B cell (primary cell): ENCODE measurements around the gene PRPF31. TPM values are rescaled to one million over a fixed set of nuclear protein-coding genes. Genes with fewer than 3 reads are reported as not detected.
A peak's percentile ranks its signal among the peaks of the same experiment; 100 is the strongest.

Source experiments
- ATAC-seq: fragments of 200-7000 bp; cut with Tn5 transposase; one replicate; pipeline ENCODE4 v1.10.0; 2021; ENCODE audit warnings: low read depth, mild to moderate bottlenecking, moderate number of reproducible peaks, moderate library complexity
- CTCF ChIA-PET: fragments of 350-600 bp; sonication (Branson Sonifier 250); formaldehyde crosslinking; loops from one replicate; lab custom pipeline; 2021; ENCODE audit warnings: antibody characterized with exemption, inconsistent platforms; lab: Charles Lee
- POLR2A ChIA-PET: fragments of 350-600 bp; sonication (Branson Sonifier 250); formaldehyde crosslinking; loops from one replicate; lab custom pipeline; 2021; ENCODE audit warnings: antibody characterized with exemption; lab: Charles Lee
- DNase-seq: peaks from one replicate; pipeline ENCODE4 v3.0.0; 2013
- H2AFZ ChIP-seq: 2 replicates; pipeline ENCODE4 v1.6.1; 2012; ENCODE audit warnings: mild to moderate bottlenecking, low read depth, low read length; ENCODE audit not compliant: insufficient read depth, poor library complexity, severe bottlenecking
- H3K27ac ChIP-seq, 2 donors: 1 replicate in 1 of 2; 2 replicates in 1 of 2; pipeline ENCODE4 v1.5.1; 2012 to 2013; ENCODE audit warnings: low read length in 2 of 2, mild to moderate bottlenecking in 2 of 2, moderate library complexity in 1 of 2
- H3K27me3 ChIP-seq, 4 experiments: fragments of 200-600 bp in 1 of 4; sonication (generic) in 1 of 4; replicated peaks in 1 of 4; 1 replicate in 2 of 4; 2 replicates in 2 of 4; pipeline versions ENCODE4 v1.6.1 to v1.7.0; 2013 to 2016; ENCODE audit warnings: low read length in 3 of 4, mild to moderate bottlenecking in 2 of 4, mixed read lengths in 1 of 4, moderate library complexity in 1 of 4; ENCODE audit not compliant: insufficient read depth in 4 of 4, control insufficient read depth in 3 of 4; ENCODE audit errors: control extremely low read depth in 1 of 4
- H3K36me3 ChIP-seq, 2 experiments: replicated peaks in 1 of 2; 1 replicate in 1 of 2; 2 replicates in 1 of 2; pipeline versions ENCODE4 v1.6.1 to v1.7.1; 2013; ENCODE audit warnings: low read length in 1 of 2; ENCODE audit not compliant: insufficient read depth in 2 of 2, control insufficient read depth in 1 of 2; ENCODE audit errors: control extremely low read depth in 1 of 2, extremely low read depth in 1 of 2
- H3K4me1 ChIP-seq, 2 donors: fragments of 200-600 bp in 1 of 2; sonication (generic) in 1 of 2; 1 replicate in 1 of 2; 2 replicates in 1 of 2; pipeline versions ENCODE4 v1.5.1 to v1.6.1; 2013 to 2017; ENCODE audit warnings: low read length in 2 of 2; ENCODE audit not compliant: control insufficient read depth in 2 of 2, insufficient read depth in 2 of 2
- H3K4me2 ChIP-seq: replicated peaks from 2 replicates; pipeline ENCODE3; 2012; ENCODE audit warnings: mild to moderate bottlenecking, low read depth, low read length; ENCODE audit not compliant: poor library complexity, severe bottlenecking
- H3K4me3 ChIP-seq, 5 experiments: fragments of 200-600 bp in 1 of 5; sonication (generic) in 1 of 5; 1 replicate in 3 of 5; 2 replicates in 2 of 5; pipeline versions ENCODE4 v1.5.1 to v1.7.0; 2011 to 2016; ENCODE audit warnings: low read length in 4 of 5, mild to moderate bottlenecking in 4 of 5, low read depth in 2 of 5, control low read depth in 1 of 5, moderate library complexity in 1 of 5; ENCODE audit not compliant: insufficient read depth in 1 of 5; ENCODE audit errors: control extremely low read depth in 1 of 5, extremely low read depth in 1 of 5
- H3K79me2 ChIP-seq: fragments of 200-600 bp; sonication (generic); one replicate; pipeline ENCODE4 v1.6.0; 2016; ENCODE audit warnings: low read length; ENCODE audit not compliant: control insufficient read depth, insufficient read depth
- H3K9ac ChIP-seq: fragments of 200-600 bp; sonication (generic); 2 replicates; pipeline ENCODE4 v1.6.1; 2017; ENCODE audit warnings: mild to moderate bottlenecking, low read length, moderate library complexity
- H3K9me3 ChIP-seq, 3 donors: one replicate each; pipeline versions ENCODE4 v1.6.1 to v1.7.1; 2013; ENCODE audit warnings: low read length in 2 of 3; ENCODE audit not compliant: control insufficient read depth in 2 of 3, insufficient read depth in 1 of 3; ENCODE audit errors: control extremely low read depth in 1 of 3
- H4K20me1 ChIP-seq: 2 replicates; pipeline ENCODE4 v1.6.0; 2012; ENCODE audit warnings: mild to moderate bottlenecking, low read length; ENCODE audit not compliant: insufficient read depth, control insufficient read depth, poor library complexity, severe bottlenecking
- H3K27ac Mint-ChIP-seq: one replicate; pipeline ENCODE4 v1.8.0; 2021; ENCODE audit warnings: mixed read lengths
- H3K27me3 Mint-ChIP-seq: one replicate; pipeline ENCODE4 v1.8.0; 2021; ENCODE audit warnings: mixed read lengths
- H3K4me1 Mint-ChIP-seq: one replicate; pipeline ENCODE4 v1.8.0; 2021; ENCODE audit warnings: mixed read lengths
- H3K4me3 Mint-ChIP-seq: one replicate; pipeline ENCODE4 v1.8.0; 2021; ENCODE audit warnings: mixed read lengths
- H3K9me3 Mint-ChIP-seq: one replicate; pipeline ENCODE4 v1.8.0; 2022; ENCODE audit warnings: mixed read lengths; ENCODE audit not compliant: insufficient read depth
- EZH2 ChIP-seq: IDR thresholded peaks from 2 replicates; pipeline ENCODE4 v1.6.1; 2012; ENCODE audit warnings: borderline replicate concordance, low read depth, mild to moderate bottlenecking, moderate library complexity, low read length; ENCODE audit not compliant: insufficient read depth, poor library complexity, severe bottlenecking
- WGBS: methylation state at CpG from one replicate; pipeline ENCODE4 v1.1.5; 2013; ENCODE audit warnings: missing lambda C conversion rate; ENCODE audit not compliant: insufficient coverage; 5-methylcytosine and 5-hydroxymethylcytosine counted together
- intact Hi-C: fragments of 100-400 bp; cut with micrococcal nuclease; formaldehyde crosslinking; loops from one replicate; pipeline ENCODE4 v1.10.0; 2022
- polyA plus RNA-seq: library from polyadenylated mRNA; depleted of rRNA; stranded (reverse); fragments of >200 nt; gene quantifications from 2 replicates; pipeline ENCODE4 v1.2.3, GENCODE V29; 2012
- total RNA-seq, 2 donors: library from RNA; stranded (reverse); fragments of 120-200 nt in 1 of 2; gene quantifications; 1 replicate in 1 of 2; 2 replicates in 1 of 2; pipeline versions ENCODE4 v1.2.3 to v1.2.4, GENCODE V29; 2013 to 2022
- TF ChIP-seq, protein P1 (sequence below): fragments of 200-600 bp; IDR thresholded peaks from one replicate; pipeline ENCODE4 v1.8.0; 2022; ENCODE audit warnings: antibody characterized with exemption, mild to moderate bottlenecking

The PRPF31 gene
- total and polyA plus RNA-seq, 2 donors (not counting 1 experiment from before 2014, with no cell fraction given): 61.2 to 66.2 TPM

DNA sequence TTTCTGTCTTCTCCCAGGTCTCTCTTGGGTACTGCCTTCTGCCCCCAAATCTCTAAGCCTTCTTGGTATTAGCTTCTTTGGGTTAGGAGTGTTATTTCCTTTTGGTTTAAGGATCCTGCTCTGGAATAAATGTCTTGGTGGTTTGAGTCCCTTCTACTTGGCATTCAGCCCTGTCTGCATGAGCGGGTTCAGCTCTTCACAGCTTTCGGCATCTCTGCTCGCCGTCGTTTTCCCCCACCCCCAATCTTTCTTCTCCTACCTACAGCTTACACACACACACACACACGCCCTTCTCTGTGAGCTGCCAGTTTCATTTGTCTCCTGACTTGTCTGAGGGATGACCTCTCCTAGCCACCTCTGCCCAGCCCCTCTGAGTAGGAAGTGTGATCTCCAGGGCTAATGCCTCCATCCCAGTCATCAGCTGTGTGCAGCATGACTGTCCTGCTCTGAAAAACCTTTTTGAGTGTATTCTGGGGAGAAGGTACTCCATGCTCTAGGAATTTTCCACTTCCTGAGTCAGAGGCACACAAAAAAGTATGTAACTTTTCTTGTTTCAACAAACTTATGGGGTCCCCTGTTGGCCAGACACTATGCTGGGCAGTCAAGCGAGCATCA lies 26.7 kb downstream of the PRPF31 start:
- WGBS: 90% methylated on average over 2 of the region's 7 CpGs
- ChIA-PET CTCF (no interaction called here), POLR2A (no interaction called here)
- Mint-ChIP-seq H3K9me3 (no peaks in the 10 kb centered on the region), H3K4me1 (peaks cover 37% of the 10 kb centered on the region), H3K27me3 (no peaks in the 10 kb centered on the region), H3K4me3 (no peak overlapping the region), H3K27ac (no peak overlapping the region)
- DNase-seq (no peak), ATAC-seq (no peak)
- H3K4me3 ChIP-seq: no peak overlapping the region
- TF ChIP-seq EZH2: no peak
- TF ChIP-seq, protein P1, sequence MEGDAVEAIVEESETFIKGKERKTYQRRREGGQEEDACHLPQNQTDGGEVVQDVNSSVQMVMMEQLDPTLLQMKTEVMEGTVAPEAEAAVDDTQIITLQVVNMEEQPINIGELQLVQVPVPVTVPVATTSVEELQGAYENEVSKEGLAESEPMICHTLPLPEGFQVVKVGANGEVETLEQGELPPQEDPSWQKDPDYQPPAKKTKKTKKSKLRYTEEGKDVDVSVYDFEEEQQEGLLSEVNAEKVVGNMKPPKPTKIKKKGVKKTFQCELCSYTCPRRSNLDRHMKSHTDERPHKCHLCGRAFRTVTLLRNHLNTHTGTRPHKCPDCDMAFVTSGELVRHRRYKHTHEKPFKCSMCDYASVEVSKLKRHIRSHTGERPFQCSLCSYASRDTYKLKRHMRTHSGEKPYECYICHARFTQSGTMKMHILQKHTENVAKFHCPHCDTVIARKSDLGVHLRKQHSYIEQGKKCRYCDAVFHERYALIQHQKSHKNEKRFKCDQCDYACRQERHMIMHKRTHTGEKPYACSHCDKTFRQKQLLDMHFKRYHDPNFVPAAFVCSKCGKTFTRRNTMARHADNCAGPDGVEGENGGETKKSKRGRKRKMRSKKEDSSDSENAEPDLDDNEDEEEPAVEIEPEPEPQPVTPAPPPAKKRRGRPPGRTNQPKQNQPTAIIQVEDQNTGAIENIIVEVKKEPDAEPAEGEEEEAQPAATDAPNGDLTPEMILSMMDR: no peak
- H4K20me1 ChIP-seq: peaks cover 87% of the 10 kb centered on the region
- H3K79me2 ChIP-seq: peaks cover 74% of the 10 kb centered on the region
- H3K9ac ChIP-seq: no peak overlapping the region
- peak overlapping the region in 1 of 2 donors; percentile 32 for H3K27ac ChIP-seq
- H2AFZ ChIP-seq: no peak overlapping the region
- no peaks in the 10 kb centered on the region for H3K9me3 ChIP-seq
- peaks cover 0 to 69% of the 10 kb centered on the region in 2 experiments for H3K36me3 ChIP-seq
- no peak overlapping the region for H3K4me2 ChIP-seq
- H3K4me1 ChIP-seq: peaks cover 16 to 21% of the 10 kb centered on the region in 2 donors
- intact Hi-C loops: no loop called here
- no peaks in the 10 kb centered on the region for H3K27me3 ChIP-seq

- WGBS: 96% methylated on average over 25 of the region's 28 CpGs
- Histone ChIP-seq H3K79me2 (peaks cover 43% of the 10 kb centered on the region), H3K9ac (no peak overlapping the region), H3K9me3 (no peaks in the 10 kb centered on the region), H2AFZ (no peak overlapping the region), H3K27me3 (no peaks in the 10 kb centered on the region), H4K20me1 (peaks cover 83% of the 10 kb centered on the region), H3K36me3 (peaks cover 0 to 97% of the 10 kb centered on the region in 2 experiments), H3K27ac (no peak overlapping the region), H3K4me3 (no peak overlapping the region), H3K4me1 (peaks cover 0 to 4% of the 10 kb centered on the region in 2 donors), H3K4me2 (no peak overlapping the region)
- H3K27me3 Mint-ChIP-seq: no peaks in the 10 kb centered on the region
- peaks cover 12% of the 10 kb centered on the region for H3K4me1 Mint-ChIP-seq
- H3K27ac Mint-ChIP-seq: no peak overlapping the region
- no peak overlapping the region for H3K4me3 Mint-ChIP-seq
- TF ChIP-seq, protein P1: no peak
- no peak for TF ChIP-seq EZH2
- intact Hi-C loops: no loop called here
- ChIA-PET POLR2A (no interaction called here), CTCF (no interaction called here)
- ATAC-seq: no peak
- DNase-seq: no peak
- no peaks in the 10 kb centered on the region for H3K9me3 Mint-ChIP-seq
These were observed 30.1 kb downstream of the PRPF31 start for GRCh38 chr19:54145541-54146158.
